ENCODE data around the gene PFN1.
"Not testable (repeated sequence)": the region's sequence is repeated elsewhere in the genome, so short reads cannot be mapped to it uniquely, and the experiment has no call there.

Gene PFN1

GRCh38 chr17:4931963-4932362, 16.4 kb downstream of the PFN1 start, which contains the start of gene GP1BA:
GP1BA (plus strand) TSS chr17:4932277; CDS start chr17:4932605, 328 bp downstream.
- Histone ChIP-seq H3K4me1 (ENCODE audit: insufficient read depth, insufficient read length) (peaks cover 5% of the 10 kb centered on the region), H3K4me3 (ENCODE audit: insufficient read length, low read depth) (no peak within 1 kb of the TSS), H3K27me3 (ENCODE audit: insufficient read depth, insufficient read length) (no peaks in the 10 kb centered on the region), H3K36me3 (ENCODE audit: insufficient read depth, insufficient read length, low read length) (peaks cover 38% of the 10 kb centered on the region), H3K9ac (ENCODE audit: insufficient read length, low read depth) (no peak within 1 kb of the TSS), H3K9me3 (ENCODE audit: insufficient read depth, low read length) (no peaks in the 10 kb centered on the region)
- no peak for TF ChIP-seq YY1 (IDR thresholded peaks at IDR 0.05; ENCODE audit: insufficient read depth, insufficient read length)
- no peak for TF ChIP-seq SUZ12 (IDR thresholded peaks at IDR 0.05; ENCODE audit: extremely low read depth, insufficient read depth, insufficient read length)
- TF ChIP-seq ZNF274 (IDR thresholded peaks at IDR 0.05; ENCODE audit: low read depth, low read length): no peak
- no peak for DNase-seq (ENCODE audit: low read depth, low spot score)

GRCh38 chr17:4928881-4929280, 19.4 kb downstream of the PFN1 start:
- H3K27me3 ChIP-seq (ENCODE audit: insufficient read depth, insufficient read length): no peaks in the 10 kb centered on the region
- no peaks in the 10 kb centered on the region for H3K4me1 ChIP-seq (ENCODE audit: insufficient read depth, insufficient read length)
- H3K9ac ChIP-seq (ENCODE audit: insufficient read length, low read depth): no peak overlapping the region
- no peak for DNase-seq (ENCODE audit: low read depth, low spot score)
- peaks cover 22% of the 10 kb centered on the region for H3K36me3 ChIP-seq (ENCODE audit: insufficient read depth, insufficient read length, low read length)
- no peak for TF ChIP-seq SUZ12 (IDR thresholded peaks at IDR 0.05; ENCODE audit: extremely low read depth, insufficient read depth, insufficient read length)
- H3K4me3 ChIP-seq (ENCODE audit: insufficient read length, low read depth): no peak overlapping the region
- H3K9me3 ChIP-seq (ENCODE audit: insufficient read depth, low read length): no peaks in the 10 kb centered on the region

- not testable (repeated sequence) for H3K9me3 ChIP-seq (ENCODE audit: insufficient read depth, low read length); H3K4me3 ChIP-seq (ENCODE audit: insufficient read length, low read depth); H3K9ac ChIP-seq (ENCODE audit: insufficient read length, low read depth); DNase-seq (ENCODE audit: low read depth, low spot score); H3K27me3 ChIP-seq (ENCODE audit: insufficient read depth, insufficient read length); H3K4me1 ChIP-seq (ENCODE audit: insufficient read depth, insufficient read length)
- H3K36me3 ChIP-seq (ENCODE audit: insufficient read depth, insufficient read length, low read length): peaks cover 17% of the 10 kb centered on the region
These were observed 21.6 kb downstream of the PFN1 start for GRCh38 chr17:4926577-4927335.

GRCh38 chr17:4921320-4921719, 27.0 kb downstream of the PFN1 start:
- Histone ChIP-seq H3K36me3 (ENCODE audit: insufficient read depth, insufficient read length, low read length) (no peaks in the 10 kb centered on the region), H3K4me3 (ENCODE audit: insufficient read length, low read depth) (no peak overlapping the region), H3K9me3 (ENCODE audit: insufficient read depth, low read length) (no peaks in the 10 kb centered on the region), H3K9ac (ENCODE audit: insufficient read length, low read depth) (no peak overlapping the region), H3K4me1 (ENCODE audit: insufficient read depth, insufficient read length) (peaks cover 2% of the 10 kb centered on the region), H3K27me3 (ENCODE audit: insufficient read depth, insufficient read length) (no peaks in the 10 kb centered on the region)
- TF ChIP-seq SUZ12 (IDR thresholded peaks at IDR 0.05; ENCODE audit: extremely low read depth, insufficient read depth, insufficient read length) (no peak), ZNF274 (IDR thresholded peaks at IDR 0.05; ENCODE audit: low read depth, low read length) (no peak), YY1 (IDR thresholded peaks at IDR 0.05; ENCODE audit: insufficient read depth, insufficient read length) (no peak)
- no peak for DNase-seq (ENCODE audit: low read depth, low spot score)

GRCh38 chr17:4920351-4921048, 27.8 kb downstream of the PFN1 start:
- H3K27me3 ChIP-seq (ENCODE audit: insufficient read depth, insufficient read length): no peaks in the 10 kb centered on the region
- DNase-seq (ENCODE audit: low read depth, low spot score): no peak
- no peak for TF ChIP-seq ZNF274 (IDR thresholded peaks at IDR 0.05; ENCODE audit: low read depth, low read length)
- no peak for TF ChIP-seq YY1 (IDR thresholded peaks at IDR 0.05; ENCODE audit: insufficient read depth, insufficient read length)
- TF ChIP-seq SUZ12 (IDR thresholded peaks at IDR 0.05; ENCODE audit: extremely low read depth, insufficient read depth, insufficient read length): no peak
- no peaks in the 10 kb centered on the region for H3K36me3 ChIP-seq (ENCODE audit: insufficient read depth, insufficient read length, low read length)
- no peak overlapping the region for H3K9ac ChIP-seq (ENCODE audit: insufficient read length, low read depth)
- H3K4me1 ChIP-seq (ENCODE audit: insufficient read depth, insufficient read length): peaks cover 2% of the 10 kb centered on the region
- H3K9me3 ChIP-seq (ENCODE audit: insufficient read depth, low read length): no peaks in the 10 kb centered on the region
- H3K4me3 ChIP-seq (ENCODE audit: insufficient read length, low read depth): no peak overlapping the region

GRCh38 chr17:4919511-4920047, 28.8 kb downstream of the PFN1 start:
- DNase-seq (ENCODE audit: low read depth, low spot score): no peak
- no peaks in the 10 kb centered on the region for H3K27me3 ChIP-seq (ENCODE audit: insufficient read depth, insufficient read length)
- H3K9me3 ChIP-seq (ENCODE audit: insufficient read depth, low read length): no peaks in the 10 kb centered on the region
- H3K4me1 ChIP-seq (ENCODE audit: insufficient read depth, insufficient read length): peaks cover 2% of the 10 kb centered on the region
- TF ChIP-seq ZNF274 (IDR thresholded peaks at IDR 0.05; ENCODE audit: low read depth, low read length) (no peak), YY1 (IDR thresholded peaks at IDR 0.05; ENCODE audit: insufficient read depth, insufficient read length) (no peak), SUZ12 (IDR thresholded peaks at IDR 0.05; ENCODE audit: extremely low read depth, insufficient read depth, insufficient read length) (no peak)
- H3K9ac ChIP-seq (ENCODE audit: insufficient read length, low read depth): no peak overlapping the region
- no peaks in the 10 kb centered on the region for H3K36me3 ChIP-seq (ENCODE audit: insufficient read depth, insufficient read length, low read length)
- no peak overlapping the region for H3K4me3 ChIP-seq (ENCODE audit: insufficient read length, low read depth)

- not testable (repeated sequence) for H3K9ac ChIP-seq (ENCODE audit: insufficient read length, low read depth); H3K27me3 ChIP-seq (ENCODE audit: insufficient read depth, insufficient read length); H3K4me3 ChIP-seq (ENCODE audit: insufficient read length, low read depth); H3K4me1 ChIP-seq (ENCODE audit: insufficient read depth, insufficient read length); DNase-seq (ENCODE audit: low read depth, low spot score); H3K9me3 ChIP-seq (ENCODE audit: insufficient read depth, low read length); H3K36me3 ChIP-seq (ENCODE audit: insufficient read depth, insufficient read length, low read length)
These were observed 33.8 kb downstream of the PFN1 start for GRCh38 chr17:4914551-4914950.

Data from NT2/D1 (cell line).